Astrocyte of the spinal cord (primary cell): ENCODE data around the gene GLRX2.
"Not testable (repeated sequence)": the region's sequence is repeated elsewhere in the genome, so short reads cannot be mapped to it uniquely, and the experiment has no call there.

Experiments used
- DNase-seq: peaks from one replicate; pipeline ENCODE4 v3.0.0; 2011; ENCODE audit warnings: low read depth, low spot score
- H3K4me3 ChIP-seq: 2 replicates; pipeline ENCODE4 v1.5.1; 2011; ENCODE audit warnings: low read depth, mild to moderate bottlenecking, low read length, moderate library complexity
- in situ Hi-C: cut with HindIII; loops from 2 replicates; pipeline ENCODE4 v1.10.0; 2017; ENCODE audit warnings: low sequenced_read_pairs
- TF ChIP-seq, protein P1 (sequence below): IDR thresholded peaks from 2 replicates; pipeline ENCODE4 v1.5.1; 2012; ENCODE audit warnings: low read depth, mild to moderate bottlenecking, low read length, inconsistent platforms

GLRX2 gene

DNA sequence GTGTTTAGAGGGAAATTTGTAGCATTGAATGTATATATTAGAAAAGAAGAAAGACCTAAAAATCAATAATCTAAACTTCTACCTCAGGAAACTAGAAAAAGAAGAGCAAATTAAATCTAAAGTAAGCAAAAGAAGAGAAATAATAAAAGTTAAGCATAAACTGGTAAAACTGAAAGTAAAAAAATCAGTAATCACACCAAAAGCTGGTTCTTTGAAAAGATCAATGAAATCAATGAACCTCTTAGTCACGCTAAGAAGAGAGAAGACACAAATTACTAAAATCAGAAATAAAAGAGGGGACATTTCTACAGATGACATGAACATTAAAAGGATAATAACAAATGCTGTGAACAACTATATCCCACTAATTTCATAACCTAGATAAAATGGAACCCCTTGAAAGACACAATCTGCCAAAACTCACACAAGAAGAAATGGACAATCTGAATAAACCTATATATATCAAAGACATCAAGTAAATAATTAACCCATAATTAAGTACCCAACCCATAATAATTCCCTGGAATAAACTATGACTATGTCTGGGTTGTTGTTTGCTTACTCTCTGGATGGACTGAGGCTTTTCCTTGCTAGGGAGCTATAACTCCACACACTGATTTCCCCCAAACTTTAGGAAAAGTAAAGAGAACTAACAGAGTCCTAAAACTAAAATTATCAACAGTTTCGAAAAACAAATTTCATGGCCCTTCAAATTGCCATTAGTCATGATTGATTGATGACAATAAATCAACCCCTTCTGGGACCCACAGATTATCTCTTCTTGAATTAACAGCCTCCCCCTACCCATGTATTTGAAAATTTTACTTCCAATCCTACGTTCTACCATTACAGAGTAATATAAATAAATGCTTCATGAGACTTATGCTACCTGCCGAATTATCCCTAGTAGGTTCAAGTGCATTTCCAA, 13.9 kb upstream of the GLRX2 start:
- DNase-seq: no peak
- in situ Hi-C loops: no loop called here
- TF ChIP-seq, protein P1, sequence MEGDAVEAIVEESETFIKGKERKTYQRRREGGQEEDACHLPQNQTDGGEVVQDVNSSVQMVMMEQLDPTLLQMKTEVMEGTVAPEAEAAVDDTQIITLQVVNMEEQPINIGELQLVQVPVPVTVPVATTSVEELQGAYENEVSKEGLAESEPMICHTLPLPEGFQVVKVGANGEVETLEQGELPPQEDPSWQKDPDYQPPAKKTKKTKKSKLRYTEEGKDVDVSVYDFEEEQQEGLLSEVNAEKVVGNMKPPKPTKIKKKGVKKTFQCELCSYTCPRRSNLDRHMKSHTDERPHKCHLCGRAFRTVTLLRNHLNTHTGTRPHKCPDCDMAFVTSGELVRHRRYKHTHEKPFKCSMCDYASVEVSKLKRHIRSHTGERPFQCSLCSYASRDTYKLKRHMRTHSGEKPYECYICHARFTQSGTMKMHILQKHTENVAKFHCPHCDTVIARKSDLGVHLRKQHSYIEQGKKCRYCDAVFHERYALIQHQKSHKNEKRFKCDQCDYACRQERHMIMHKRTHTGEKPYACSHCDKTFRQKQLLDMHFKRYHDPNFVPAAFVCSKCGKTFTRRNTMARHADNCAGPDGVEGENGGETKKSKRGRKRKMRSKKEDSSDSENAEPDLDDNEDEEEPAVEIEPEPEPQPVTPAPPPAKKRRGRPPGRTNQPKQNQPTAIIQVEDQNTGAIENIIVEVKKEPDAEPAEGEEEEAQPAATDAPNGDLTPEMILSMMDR: no peak
- H3K4me3 ChIP-seq: no peak overlapping the region

DNA sequence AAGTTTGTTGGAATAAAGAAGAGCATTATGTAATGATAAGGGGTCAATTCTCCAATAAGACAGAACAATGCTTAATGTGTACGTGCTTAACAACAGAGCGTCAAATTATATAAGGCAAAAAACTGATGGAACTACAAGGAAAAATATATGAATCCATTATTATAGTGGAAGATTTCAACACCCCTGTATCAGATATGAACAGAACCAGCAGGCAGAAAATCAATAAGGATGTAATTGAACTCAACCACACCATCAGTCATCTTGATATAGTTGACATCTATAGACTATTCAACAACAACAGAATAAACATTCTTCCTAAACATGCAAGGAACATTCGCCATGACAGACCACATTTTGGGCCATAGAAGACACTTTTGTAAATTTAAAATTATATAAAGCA, 13.0 kb upstream of the GLRX2 start:
- no peak overlapping the region for H3K4me3 ChIP-seq
- TF ChIP-seq, protein P1: no peak
- DNase-seq: no peak
- in situ Hi-C loops: no loop called here

DNA sequence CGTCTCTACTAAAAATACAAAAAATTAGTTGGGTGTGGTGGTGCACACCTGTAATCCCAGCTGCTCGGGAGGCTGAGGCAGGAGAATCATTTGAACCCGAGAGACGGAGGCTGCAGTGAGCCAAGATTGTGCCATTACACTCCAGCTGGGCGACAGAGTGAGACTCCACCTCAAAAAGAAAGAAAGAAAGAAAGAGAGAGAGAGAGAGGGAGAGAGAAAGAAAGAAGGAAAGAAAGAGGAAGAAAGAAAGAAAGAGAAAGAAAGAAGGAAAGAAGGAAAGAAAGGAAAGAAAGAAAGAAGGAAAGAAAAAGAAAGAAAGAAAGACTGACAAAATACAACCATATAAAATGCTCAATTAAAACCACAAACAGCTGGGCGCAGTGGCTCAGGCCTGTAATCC, 12.0 kb upstream of the GLRX2 start:
- H3K4me3 ChIP-seq, in situ Hi-C loops, DNase-seq: not testable (repeated sequence)

DNA sequence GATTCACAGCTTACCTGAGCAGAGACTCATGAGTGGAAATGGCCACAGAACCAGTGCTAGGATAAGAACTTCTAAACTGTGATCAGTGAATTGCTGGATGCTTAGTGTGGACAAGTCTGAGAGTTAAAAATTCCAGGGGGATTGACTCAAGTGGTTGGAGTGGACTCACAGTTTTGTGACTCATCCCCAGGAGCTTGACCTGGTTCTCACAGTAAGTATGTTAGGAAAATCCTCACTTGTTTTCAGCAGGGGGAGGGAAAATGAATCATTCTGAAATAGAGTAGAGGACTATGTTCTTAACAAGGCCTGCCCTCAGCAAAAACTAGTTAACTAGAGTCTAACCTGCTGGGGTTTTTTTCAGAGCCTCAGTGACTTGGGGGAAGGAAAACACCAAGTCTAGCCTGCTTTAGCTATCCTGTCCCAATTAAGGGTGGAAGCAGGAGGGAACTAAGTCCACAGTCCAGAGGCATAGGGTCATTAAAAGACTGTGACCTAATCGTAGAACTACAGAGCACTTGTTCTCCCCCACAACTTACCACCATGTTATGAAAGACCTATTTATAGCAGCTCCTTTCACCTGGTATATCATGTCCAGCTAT, 10.5 kb upstream of the GLRX2 start:
- in situ Hi-C loops: no loop called here
- H3K4me3 ChIP-seq: no peak overlapping the region
- TF ChIP-seq, protein P1: no peak
- peak; percentile 98 for DNase-seq

DNA sequence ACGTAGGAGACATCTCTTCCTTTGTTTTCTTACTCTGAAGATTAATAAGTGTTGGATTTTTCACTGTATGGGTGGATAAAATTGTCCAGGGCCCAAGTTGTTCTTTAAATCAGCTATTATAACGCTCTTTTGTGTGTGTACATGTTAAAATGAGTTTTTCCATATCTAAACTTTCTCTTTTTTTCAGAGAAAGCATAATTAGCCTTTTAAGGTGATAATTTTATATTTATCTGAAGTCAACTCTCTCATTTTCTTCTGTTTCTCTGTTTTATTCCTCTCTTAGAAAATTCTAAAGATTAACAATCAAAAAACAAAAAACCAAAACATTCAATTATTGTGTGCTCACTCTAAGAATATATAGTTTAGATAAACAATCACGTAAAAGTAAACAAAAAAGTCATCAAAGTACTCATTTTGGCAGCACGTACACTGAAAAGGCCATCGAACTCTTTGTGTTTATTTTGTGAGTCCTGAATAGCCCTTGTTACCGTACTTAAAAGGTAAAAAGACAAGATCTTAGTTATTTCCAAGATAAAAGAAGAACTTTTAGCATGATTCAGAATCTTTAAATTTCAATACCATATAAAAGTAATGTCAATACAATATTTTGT, 9.4 kb upstream of the GLRX2 start:
- TF ChIP-seq, protein P1: no peak
- DNase-seq: no peak
- in situ Hi-C loops: no loop called here
- no peak overlapping the region for H3K4me3 ChIP-seq

DNA sequence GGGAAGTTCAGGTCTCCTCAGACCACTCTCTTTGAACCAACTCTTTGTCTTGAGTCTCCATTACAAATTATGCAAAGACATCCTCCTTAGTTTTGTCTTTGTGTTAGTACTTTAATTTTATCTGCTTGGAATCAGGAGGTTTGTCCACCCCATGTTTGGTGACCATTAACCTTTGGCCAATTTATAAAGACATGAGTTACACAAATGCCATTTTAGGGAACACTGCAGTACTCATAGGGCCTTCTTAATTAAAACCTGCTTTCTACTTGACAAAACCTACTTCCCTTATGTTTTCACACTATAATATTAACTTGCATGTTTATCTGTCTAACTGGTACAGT, 8.7 kb upstream of the GLRX2 start:
- DNase-seq: no peak
- TF ChIP-seq, protein P1: no peak
- in situ Hi-C loops: no loop called here
- no peak overlapping the region for H3K4me3 ChIP-seq
